ENCODE measurements around the gene UTP14C. TPM values are rescaled to one million over a fixed set of nuclear protein-coding genes. Genes with fewer than 3 reads are reported as not detected.
"Not testable (repeated sequence)": the region's sequence is repeated elsewhere in the genome, so short reads cannot be mapped to it uniquely, and the experiment has no call there.

Gene UTP14C
- total and polyA plus RNA-seq, 9 donors: 15.5 to 24.2 (median 20.6) TPM

GRCh38 chr13:51984904-51985303 is 39.6 kb upstream of the UTP14C start:
- H3K4me3 ChIP-seq (ENCODE audit: low read length); H3K27me3 ChIP-seq (ENCODE audit: control insufficient read depth, insufficient read depth, low read length); H3K9me3 ChIP-seq (replicated peaks; ENCODE audit: control insufficient read depth, low read depth, low read length); H3K4me1 ChIP-seq (ENCODE audit: control insufficient read depth, insufficient read depth, low read length); DNase-seq; H3K27ac ChIP-seq (ENCODE audit: low read length); H3K36me3 ChIP-seq (ENCODE audit: control insufficient read depth, insufficient read depth, low read length): not testable (repeated sequence)
- WGBS (ENCODE audit: insufficient coverage): no CpG with 5 or more reads among the region's 4 CpGs

DNA sequence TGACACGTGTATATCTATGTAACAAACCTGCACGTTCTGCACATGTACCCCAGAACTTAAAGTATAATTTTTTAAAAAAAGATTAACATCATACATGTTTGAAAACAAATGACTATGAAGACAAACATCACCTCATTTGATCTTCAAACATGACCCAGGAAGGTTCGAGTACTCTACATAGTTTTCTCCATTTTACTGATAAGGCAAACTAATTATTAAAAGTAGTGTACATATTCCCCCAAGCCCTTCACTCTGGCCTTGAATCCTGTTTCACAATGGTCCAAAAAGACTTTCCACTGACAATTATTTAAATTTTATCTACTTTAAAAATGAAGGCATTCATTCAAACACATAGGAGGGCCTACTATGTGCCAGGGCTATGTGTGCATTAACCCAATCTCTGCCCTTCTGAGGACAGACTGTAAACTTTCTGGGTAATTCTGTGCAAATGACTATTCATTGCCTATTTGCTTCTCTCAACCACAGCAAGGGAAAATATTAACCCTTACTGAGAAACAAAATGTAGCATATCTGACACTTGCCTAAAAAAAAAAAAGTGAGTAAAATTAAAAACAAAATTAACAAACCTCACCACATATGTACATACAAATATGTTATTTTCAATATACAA is 35.4 kb upstream of the UTP14C start:
- no peaks in the 10 kb centered on the region for H3K27me3 ChIP-seq (ENCODE audit: control insufficient read depth, insufficient read depth, low read length)
- no peak for DNase-seq
- no CpG with 5 or more reads among the region's 3 CpGs for WGBS (ENCODE audit: insufficient coverage)

GRCh38 chr13:51993713-51994112 is 30.8 kb upstream of the UTP14C start:
- no peak overlapping the region for H3K4me3 ChIP-seq (ENCODE audit: low read length)
- peaks cover 21% of the 10 kb centered on the region for H3K4me1 ChIP-seq (ENCODE audit: control insufficient read depth, insufficient read depth, low read length)
- no peaks in the 10 kb centered on the region for H3K27me3 ChIP-seq (ENCODE audit: control insufficient read depth, insufficient read depth, low read length)
- WGBS (ENCODE audit: insufficient coverage): no CpG with 5 or more reads among the region's 2 CpGs
- no peaks in the 10 kb centered on the region for H3K9me3 ChIP-seq (replicated peaks; ENCODE audit: control insufficient read depth, low read depth, low read length)
- no peak for DNase-seq
- H3K27ac ChIP-seq (ENCODE audit: low read length): no peak overlapping the region
- no peaks in the 10 kb centered on the region for H3K36me3 ChIP-seq (ENCODE audit: control insufficient read depth, insufficient read depth, low read length)

More for the DNA sequence above, 35.4 kb upstream of the UTP14C start:
- H3K4me3 ChIP-seq (ENCODE audit: low read length): no peak overlapping the region
- no peaks in the 10 kb centered on the region for H3K9me3 ChIP-seq (replicated peaks; ENCODE audit: control insufficient read depth, low read depth, low read length)
- no peaks in the 10 kb centered on the region for H3K36me3 ChIP-seq (ENCODE audit: control insufficient read depth, insufficient read depth, low read length)
- H3K4me1 ChIP-seq (ENCODE audit: control insufficient read depth, insufficient read depth, low read length): no peaks in the 10 kb centered on the region
- H3K27ac ChIP-seq (ENCODE audit: low read length): no peak overlapping the region

DNA sequence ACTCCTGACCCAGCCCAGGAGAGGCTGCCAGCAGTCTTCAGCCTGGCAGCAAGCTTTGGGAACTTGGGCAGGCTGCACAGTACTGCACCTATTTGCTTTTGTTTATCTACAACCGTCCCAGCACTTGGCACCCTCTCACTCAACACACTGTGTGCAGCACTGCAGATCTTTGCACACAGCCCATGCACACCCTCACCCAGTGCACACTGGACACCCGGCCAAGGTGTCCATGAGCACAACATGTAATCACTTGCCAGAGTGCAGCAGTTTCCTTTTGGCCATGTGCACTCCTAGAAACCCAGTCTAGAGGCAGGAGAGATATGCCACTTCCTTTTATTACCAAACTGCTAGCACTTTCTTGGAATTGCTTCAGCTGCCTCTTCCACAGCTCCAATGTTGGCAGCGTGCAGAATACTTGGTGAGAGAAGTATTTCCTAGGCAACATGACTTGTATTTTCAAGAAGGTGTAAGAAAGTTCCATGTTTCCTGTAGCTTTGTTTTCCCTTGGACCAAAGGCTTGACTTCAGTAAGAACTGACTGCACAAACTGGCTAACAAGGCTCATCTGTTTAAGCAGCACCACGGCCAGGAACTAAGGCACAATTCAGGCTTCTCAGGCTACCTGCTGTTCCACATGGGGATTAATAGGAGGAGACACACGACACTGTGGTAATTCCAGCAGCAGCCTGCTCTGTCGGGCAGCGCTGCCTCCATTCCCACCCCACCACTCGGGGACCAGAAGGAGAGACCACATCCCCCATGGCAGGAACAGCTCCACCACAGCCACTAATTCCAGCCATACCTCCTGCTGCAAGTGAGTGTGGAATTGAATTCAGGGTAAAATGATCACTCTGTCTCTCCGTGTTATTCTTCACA is 28.6 kb upstream of the UTP14C start:
- WGBS (ENCODE audit: insufficient coverage): 17% methylated on average over 2 of the region's 9 CpGs
- DNase-seq: peak; percentile 46
- H3K36me3 ChIP-seq (ENCODE audit: control insufficient read depth, insufficient read depth, low read length): no peaks in the 10 kb centered on the region
- no peak overlapping the region for H3K4me3 ChIP-seq (ENCODE audit: low read length)
- H3K27ac ChIP-seq (ENCODE audit: low read length): no peak overlapping the region
- H3K27me3 ChIP-seq (ENCODE audit: control insufficient read depth, insufficient read depth, low read length): no peaks in the 10 kb centered on the region
- peaks cover 34% of the 10 kb centered on the region for H3K4me1 ChIP-seq (ENCODE audit: control insufficient read depth, insufficient read depth, low read length)
- no peaks in the 10 kb centered on the region for H3K9me3 ChIP-seq (replicated peaks; ENCODE audit: control insufficient read depth, low read depth, low read length)

DNA sequence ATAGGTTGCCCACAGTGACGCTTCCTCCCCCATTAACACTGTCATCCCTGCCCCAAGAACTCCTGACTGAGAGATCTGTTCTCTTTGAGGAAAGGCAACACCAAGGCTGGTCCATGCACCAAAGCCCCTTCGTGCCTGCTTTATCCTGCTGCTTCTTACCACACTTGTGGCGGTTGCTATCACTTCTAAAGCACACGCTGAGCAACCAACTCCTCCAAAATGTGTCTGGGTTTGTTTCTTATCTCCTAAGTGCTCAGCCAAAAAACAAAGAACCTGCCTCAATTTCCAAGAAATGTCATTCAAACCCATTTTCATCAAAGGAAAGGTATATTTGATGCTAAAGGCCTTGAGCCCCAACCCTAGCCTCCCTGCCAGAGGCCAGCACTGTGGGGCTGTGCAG is 27.9 kb upstream of the UTP14C start:
- WGBS (ENCODE audit: insufficient coverage): 100% methylated on average over 4 of the region's 4 CpGs

GRCh38 chr13:51997186-51997585 is 27.3 kb upstream of the UTP14C start:
- no peaks in the 10 kb centered on the region for H3K27me3 ChIP-seq (ENCODE audit: control insufficient read depth, insufficient read depth, low read length)
- no peaks in the 10 kb centered on the region for H3K36me3 ChIP-seq (ENCODE audit: control insufficient read depth, insufficient read depth, low read length)
- DNase-seq: peak; percentile 57
- H3K4me1 ChIP-seq (ENCODE audit: control insufficient read depth, insufficient read depth, low read length): peaks cover 34% of the 10 kb centered on the region
- no peak overlapping the region for H3K4me3 ChIP-seq (ENCODE audit: low read length)
- no peaks in the 10 kb centered on the region for H3K9me3 ChIP-seq (replicated peaks; ENCODE audit: control insufficient read depth, low read depth, low read length)
- no CpG with 5 or more reads among the region's 2 CpGs for WGBS (ENCODE audit: insufficient coverage)
- peak overlapping the region; percentile 13 for H3K27ac ChIP-seq (ENCODE audit: low read length)

More for the DNA sequence above, 27.9 kb upstream of the UTP14C start:
- no peaks in the 10 kb centered on the region for H3K9me3 ChIP-seq (replicated peaks; ENCODE audit: control insufficient read depth, low read depth, low read length)
- no peaks in the 10 kb centered on the region for H3K36me3 ChIP-seq (ENCODE audit: control insufficient read depth, insufficient read depth, low read length)
- no peak overlapping the region for H3K27ac ChIP-seq (ENCODE audit: low read length)
- H3K4me1 ChIP-seq (ENCODE audit: control insufficient read depth, insufficient read depth, low read length): peaks cover 34% of the 10 kb centered on the region
- H3K4me3 ChIP-seq (ENCODE audit: low read length): no peak overlapping the region
- H3K27me3 ChIP-seq (ENCODE audit: control insufficient read depth, insufficient read depth, low read length): no peaks in the 10 kb centered on the region
- DNase-seq: no peak

DNA sequence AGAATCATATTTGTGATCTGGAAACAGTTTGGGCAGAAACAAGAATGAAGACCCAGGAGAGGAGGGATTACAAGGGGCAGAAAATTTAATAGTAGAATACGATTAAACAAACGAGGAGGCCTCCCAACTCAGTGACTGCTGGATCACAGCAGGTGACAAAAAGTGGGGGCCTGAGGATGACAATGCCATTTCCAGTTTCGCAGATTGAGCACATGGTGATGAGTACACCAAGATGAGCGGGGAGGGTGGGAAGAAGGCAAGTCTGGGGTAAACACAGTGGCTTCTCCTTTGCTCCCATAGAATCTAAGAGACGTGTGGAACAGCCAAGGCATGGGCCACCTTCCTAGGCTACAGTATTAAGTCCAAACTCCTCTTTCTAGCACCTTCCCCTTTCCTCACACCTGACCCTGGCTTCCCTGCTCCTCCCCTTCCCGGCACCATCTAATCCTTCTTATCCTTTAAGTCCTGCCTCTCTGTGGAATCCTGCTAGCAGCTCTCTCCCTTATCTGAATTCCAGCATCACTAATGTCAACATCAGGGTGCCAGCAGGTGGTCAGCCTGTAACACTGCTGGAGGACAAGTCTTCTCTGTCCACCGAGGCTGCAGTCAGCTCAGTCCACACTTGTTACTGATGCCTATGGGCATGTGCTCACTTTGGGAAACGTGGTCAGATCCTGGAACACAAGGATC is 26.7 kb upstream of the UTP14C start:
- no peak for DNase-seq
- H3K9me3 ChIP-seq (replicated peaks; ENCODE audit: control insufficient read depth, low read depth, low read length): no peaks in the 10 kb centered on the region
- WGBS (ENCODE audit: insufficient coverage): 38% methylated on average over 5 of the region's 8 CpGs

DNA sequence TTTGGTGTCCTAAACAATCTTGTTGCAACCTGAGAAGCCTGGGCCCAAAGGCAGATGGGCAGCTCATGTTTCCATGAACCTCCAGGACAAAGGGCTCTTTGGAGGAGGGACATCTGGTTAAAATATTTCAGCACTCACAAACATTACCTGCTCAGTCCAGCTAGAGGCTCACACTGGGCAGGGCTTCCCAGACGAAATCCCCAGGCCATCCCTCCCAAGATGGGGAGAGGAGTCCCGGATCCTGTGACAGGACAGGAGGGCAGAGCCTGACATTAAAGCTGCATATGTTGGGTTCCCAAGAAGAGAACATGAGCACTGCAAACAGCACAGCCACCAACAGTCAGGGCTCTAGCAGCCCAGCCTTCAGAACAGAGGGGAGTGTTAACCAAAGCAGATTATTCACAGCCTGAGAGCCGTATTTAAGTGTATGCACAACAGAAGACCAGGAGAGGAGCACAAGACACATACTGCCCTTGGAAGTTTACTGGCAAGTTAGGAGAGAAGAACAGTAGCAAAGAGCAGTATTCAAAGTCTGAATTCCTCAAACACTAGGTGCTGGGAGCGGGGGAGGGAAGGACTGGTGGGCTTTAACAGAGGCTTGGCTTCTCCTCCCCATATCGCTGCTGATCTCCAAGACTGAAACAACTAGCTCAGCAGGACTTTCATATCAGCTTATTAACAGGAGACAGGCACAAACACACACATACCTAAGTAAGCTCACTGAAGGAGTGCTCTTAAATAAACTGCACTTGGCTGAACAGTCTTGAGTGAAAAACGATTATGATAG is 25.6 kb upstream of the UTP14C start:
- no peak overlapping the region for H3K27ac ChIP-seq (ENCODE audit: low read length)
- H3K9me3 ChIP-seq (replicated peaks; ENCODE audit: control insufficient read depth, low read depth, low read length): no peaks in the 10 kb centered on the region
- no peaks in the 10 kb centered on the region for H3K27me3 ChIP-seq (ENCODE audit: control insufficient read depth, insufficient read depth, low read length)
- H3K4me1 ChIP-seq (ENCODE audit: control insufficient read depth, insufficient read depth, low read length): peaks cover 34% of the 10 kb centered on the region
- no peaks in the 10 kb centered on the region for H3K36me3 ChIP-seq (ENCODE audit: control insufficient read depth, insufficient read depth, low read length)
- no peak overlapping the region for H3K4me3 ChIP-seq (ENCODE audit: low read length)
- no peak for DNase-seq
- WGBS (ENCODE audit: insufficient coverage): 45% methylated on average over 2 of the region's 6 CpGs

More for the DNA sequence above, 26.7 kb upstream of the UTP14C start:
- Histone ChIP-seq H3K36me3 (ENCODE audit: control insufficient read depth, insufficient read depth, low read length) (no peaks in the 10 kb centered on the region), H3K27me3 (ENCODE audit: control insufficient read depth, insufficient read depth, low read length) (no peaks in the 10 kb centered on the region), H3K4me3 (ENCODE audit: low read length) (no peak overlapping the region), H3K27ac (ENCODE audit: low read length) (peak overlapping the region; percentile 13), H3K4me1 (ENCODE audit: control insufficient read depth, insufficient read depth, low read length) (peaks cover 34% of the 10 kb centered on the region)

- H3K9me3 ChIP-seq (replicated peaks; ENCODE audit: control insufficient read depth, low read depth, low read length): no peaks in the 10 kb centered on the region
- no peak overlapping the region for H3K27ac ChIP-seq (ENCODE audit: low read length)
- no peaks in the 10 kb centered on the region for H3K36me3 ChIP-seq (ENCODE audit: control insufficient read depth, insufficient read depth, low read length)
- no peak overlapping the region for H3K4me3 ChIP-seq (ENCODE audit: low read length)
- 57% methylated on average over 13 of the region's 13 CpGs for WGBS (ENCODE audit: insufficient coverage)
- no peaks in the 10 kb centered on the region for H3K27me3 ChIP-seq (ENCODE audit: control insufficient read depth, insufficient read depth, low read length)
- DNase-seq: peak; percentile 63
- H3K4me1 ChIP-seq (ENCODE audit: control insufficient read depth, insufficient read depth, low read length): peaks cover 34% of the 10 kb centered on the region
These were observed 25.0 kb upstream of the UTP14C start for GRCh38 chr13:51999510-51999911.
